Left forelimb (tissue), 1 donor: ENCODE results near the gene PFKFB3.
"Not testable (repeated sequence)": the region's sequence is repeated elsewhere in the genome, so short reads cannot be mapped to it uniquely, and the experiment has no call there.

Experiments
- DNase-seq: peaks from one replicate; pipeline ENCODE4 v3.0.0-alpha.2; 2018; ENCODE audit warnings: low spot score

Gene PFKFB3

DNA sequence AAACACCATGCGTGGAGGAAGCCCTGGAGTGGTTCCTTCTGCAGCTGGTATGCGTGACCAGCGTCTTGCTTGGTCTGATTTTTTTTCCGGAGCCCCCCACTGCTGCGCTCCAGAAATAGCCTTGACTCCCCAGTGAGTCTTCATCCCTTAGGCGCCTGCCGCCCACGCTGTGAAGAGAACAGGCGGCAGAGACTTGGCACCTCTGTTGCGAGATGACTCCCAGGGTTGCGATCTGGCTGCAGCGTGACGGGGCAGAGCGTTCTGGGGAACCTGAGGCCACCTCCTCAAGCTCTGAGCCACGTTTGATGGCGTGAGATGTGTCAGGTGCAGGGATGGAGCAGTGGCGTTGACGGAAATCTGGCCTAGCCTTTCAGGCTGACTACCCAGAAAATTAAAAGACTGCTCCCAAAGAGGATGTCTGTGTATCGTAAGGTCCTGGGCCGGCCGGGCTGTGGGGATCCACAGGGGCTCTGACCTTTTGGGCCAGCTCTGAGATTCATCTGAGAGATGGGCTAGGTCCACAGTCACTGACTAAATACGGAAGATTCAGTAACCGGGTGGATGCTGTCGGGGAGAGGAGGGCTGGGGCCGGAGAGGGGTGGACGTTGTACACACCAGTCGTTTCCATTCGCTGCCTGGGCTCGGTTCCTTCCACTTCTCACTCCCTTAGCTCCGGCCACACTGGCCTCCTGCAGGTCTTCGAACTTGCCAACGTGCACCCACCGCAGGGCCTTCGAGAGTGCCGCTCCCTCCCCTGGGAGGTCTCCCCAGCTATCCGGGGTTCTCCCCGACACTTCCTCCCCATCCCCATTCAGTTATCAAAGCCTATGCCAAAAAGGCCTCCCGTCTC is 33.8 kb downstream of the PFKFB3 start:
- no peak for DNase-seq

DNA sequence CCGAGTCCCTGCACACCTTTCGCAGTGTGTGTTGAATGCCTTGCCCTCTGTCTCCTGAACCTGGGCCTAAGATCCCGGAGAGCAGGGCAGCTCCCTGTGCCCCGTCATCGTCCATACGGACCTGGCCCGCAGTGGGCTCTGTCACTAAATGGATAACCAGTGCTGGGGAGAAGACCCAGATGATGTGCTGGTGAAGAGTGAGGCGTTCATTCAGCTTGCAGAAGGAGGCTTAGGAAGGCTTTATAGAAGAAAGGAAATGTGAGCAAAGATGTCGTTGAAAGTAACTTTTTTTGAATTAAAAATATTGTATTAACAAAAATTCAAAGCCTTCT is 34.4 kb downstream of the PFKFB3 start:
- DNase-seq = no peak

DNA sequence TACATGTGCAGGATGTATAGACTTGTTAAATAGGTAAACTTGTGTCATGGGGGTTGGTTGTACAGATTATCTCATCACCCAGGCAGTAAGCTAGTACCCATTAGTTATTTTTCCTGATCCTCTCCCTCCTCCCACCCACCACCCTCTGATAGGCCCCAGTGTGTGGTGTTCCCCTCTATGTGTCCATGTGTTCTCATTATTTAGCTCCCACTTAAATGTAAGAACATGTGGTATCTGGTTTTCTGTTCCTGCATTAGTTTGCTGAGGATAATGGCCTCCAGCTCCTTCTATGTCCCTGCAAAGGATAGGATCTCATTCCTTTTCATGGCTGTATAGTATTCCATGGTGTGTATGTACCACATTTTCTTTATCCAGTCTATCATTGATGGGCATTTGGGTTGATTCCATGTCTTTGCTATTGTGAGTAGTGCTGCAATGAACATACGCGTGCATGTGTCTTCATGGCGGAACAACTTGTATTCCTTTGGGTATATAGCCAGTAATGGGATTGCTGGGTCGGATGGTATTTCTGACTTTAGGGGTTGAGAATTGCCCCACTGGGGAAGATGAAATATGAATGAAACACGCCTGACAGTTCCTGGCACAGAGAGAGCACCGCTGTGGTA is 36.0 kb downstream of the PFKFB3 start:
- DNase-seq = not testable (repeated sequence)

DNA sequence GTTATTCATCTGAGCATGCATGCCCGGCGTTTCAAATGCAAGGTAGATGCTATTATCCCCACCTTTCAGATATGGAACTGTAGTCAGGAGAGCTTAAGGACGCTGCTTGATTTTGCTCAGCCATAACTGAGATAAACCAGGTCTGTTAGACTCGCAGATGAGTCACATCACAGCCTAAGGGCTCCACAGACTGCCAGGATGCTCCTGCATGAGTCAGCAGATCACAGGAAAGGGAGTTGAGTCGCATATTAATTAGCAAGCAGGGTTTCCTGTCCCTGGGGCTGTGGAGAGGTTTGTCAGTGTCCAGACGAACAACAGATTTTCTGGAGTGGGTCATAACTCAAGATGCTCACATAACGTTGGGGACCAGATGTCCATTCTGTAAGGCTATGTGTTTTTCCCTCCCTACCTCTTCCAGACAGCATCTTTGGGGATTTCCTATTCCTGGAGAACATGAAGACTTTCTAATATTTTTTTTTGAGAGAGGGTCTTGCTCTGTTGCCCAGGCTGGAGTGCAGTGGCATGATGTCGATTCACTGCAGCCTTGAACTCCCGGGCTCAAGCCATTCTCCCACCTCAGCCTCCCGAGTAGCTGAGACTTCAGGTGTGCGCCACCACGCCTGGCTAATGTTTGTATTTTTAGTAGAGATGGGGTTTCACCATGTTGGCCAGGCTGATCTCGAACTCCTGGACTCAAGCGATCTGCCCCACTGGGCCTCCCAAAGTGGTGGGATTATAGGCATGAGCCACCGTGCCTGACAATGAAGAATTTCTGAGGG is 36.7 kb downstream of the PFKFB3 start:
- no peak for DNase-seq

DNA sequence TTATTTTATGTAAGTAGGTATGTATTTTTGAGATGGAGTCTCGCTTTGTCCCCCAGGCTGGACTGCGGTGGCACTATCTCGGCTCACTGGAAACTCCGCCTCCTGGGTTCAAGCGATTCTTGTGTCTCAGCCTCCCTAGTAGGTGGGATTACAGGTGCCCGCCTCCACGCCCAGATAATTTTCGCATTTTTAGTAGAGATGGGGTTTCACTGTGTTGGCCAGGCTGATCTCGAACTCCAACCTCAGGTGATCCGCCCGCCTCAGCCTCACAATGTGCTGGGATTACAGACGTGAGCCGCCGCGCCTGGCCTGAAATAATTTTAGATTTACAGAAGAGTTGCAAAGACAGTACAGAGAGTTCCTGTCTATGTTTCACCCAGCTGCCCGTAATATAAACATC is 37.5 kb downstream of the PFKFB3 start:
- DNase-seq = no peak

DNA sequence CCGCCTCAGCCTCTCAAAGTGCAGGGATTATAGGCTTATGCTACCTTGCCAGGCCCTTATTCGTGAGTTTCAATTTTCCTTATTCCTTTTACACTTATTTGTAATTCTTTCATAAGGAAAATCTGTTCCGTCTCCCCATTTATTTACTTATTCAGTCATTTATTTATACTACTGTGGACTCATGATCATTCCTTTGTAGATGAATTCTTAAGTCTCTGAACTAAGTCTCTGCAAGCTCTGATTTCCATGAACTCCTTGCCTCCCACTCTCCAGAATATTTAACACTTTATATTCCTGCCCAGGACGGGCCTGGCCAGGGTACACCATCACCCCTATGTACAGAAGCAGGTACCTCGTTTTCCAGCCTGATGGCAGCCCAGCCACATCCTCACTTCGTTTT is 39.4 kb downstream of the PFKFB3 start:
- DNase-seq = no peak

DNA sequence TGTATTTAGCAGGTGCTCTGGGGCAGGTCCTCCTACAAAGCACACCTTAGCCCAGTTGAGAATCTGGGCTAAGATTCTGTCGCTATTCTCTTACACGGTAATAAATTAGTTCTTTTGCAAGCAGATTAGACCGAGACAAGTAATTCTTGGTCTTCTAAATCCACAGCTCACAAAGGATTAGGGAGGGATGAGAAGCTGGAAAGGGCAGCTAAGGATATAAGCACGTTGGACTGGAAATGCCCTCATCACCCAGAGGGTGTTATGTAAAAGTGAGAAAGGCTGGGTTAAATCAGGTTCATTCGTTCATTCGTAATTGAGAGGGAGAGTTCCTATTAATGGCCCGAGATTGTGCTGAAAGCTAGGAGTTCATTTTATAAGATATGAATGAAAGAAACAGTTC is 41.8 kb downstream of the PFKFB3 start:
- no peak for DNase-seq

DNA sequence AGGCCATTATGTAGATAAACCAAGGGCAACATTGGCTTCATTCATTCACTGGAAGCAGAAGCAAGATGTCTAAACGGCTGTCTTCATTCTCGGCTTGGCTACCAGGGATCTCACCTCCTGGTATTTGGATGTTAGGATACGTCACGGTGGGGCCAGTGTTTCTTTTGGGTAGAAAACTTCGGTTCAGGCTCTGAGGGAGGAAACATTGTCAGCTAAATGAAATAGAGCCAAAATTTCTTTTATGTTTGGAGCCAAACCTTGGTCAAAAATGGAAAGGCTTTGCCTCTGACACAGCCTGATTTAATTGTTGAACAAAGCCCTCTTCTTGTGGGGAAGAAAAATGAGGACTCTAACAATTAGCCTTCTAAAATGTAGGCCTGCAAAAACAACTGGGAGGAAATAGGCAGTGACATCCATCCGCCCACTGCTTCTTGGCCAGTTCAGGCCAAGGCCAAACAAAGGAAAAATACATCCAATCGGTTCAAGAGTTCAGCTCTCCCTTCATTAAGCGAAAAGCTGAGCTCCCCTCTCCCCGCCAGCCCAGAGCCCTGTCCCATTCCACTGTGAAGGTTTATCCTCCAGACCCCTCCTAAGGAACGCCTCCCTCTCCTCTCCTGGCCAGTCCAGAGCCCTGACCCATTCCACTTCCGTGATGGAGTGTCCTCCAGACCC is 44.4 kb downstream of the PFKFB3 start:
- no peak for DNase-seq

DNA sequence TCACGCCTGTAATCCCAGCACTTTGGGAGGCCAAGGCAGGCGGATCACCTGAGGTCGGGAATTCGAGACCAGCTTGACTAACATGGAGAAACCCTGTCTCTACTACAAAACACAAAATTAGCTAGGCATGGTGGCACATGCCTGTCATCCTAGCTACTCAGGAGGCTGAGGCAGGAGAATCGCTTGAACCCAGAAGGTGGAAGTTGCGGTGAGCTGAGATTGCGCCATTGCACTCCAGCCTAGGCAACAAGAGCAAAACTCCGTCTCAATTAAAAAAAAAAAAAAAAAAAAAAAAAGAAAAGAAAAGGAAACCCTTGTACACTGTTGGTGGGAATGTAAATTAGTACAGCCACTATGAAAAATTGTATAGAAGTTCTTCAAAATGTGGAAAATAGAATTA is 46.2 kb downstream of the PFKFB3 start:
- not testable (repeated sequence) for DNase-seq

DNA sequence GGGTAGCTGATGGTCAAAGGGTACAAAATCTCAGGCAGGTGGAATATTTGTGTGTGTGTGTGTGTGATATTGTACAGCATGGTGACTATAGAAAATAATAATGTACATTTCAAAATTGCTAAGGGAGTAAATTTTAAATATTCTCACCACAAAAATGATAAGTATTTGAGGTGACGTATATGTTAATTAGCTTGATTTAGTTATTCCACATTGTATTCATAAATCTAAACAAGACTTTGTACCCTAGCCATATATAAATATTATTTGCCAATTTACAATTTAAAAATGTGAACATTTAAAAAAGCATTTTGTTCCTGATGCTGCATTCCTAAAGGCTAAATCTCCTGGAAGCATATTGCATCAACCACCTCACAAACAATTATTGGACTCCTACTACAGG is 47.0 kb downstream of the PFKFB3 start:
- DNase-seq = no peak

DNA sequence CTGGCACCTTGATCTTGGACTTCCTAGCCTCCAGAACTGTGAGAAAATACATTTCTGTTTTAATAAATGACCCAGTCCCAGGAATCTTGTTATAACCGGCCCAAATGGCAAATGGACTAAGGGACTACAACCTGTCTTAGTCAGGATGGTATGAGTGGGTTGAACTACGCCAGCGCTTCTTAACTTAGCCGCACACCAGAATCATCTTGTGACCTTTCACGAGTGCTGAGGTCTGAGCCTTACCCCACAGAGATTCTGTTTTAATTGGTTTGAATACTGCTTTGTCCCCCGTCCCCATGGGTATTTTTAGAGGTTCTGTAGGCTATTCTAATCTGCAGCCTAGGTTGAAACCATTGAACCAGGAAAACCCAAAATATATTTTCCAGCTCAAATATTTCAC is 48.0 kb downstream of the PFKFB3 start:
- DNase-seq = no peak

DNA sequence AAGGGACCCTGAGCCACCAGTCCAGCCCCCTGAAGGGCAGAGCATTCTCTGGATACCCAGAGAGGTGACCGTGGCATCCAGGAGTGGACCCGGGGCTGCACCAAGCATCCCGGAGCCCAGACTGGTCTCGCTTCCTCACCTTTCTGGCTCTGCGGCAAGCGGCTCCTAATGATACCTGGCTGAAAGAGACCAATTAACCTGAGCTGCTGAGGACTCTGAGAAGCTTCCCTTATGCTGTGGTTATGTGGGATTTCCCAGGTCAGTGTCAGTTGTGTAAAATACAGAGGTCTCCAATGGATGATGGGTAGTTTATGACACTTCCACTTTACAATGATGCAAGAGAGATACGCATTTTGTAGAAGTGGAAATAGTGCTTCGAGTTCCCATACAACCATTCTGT is 51.5 kb downstream of the PFKFB3 start:
- DNase-seq = no peak

DNA sequence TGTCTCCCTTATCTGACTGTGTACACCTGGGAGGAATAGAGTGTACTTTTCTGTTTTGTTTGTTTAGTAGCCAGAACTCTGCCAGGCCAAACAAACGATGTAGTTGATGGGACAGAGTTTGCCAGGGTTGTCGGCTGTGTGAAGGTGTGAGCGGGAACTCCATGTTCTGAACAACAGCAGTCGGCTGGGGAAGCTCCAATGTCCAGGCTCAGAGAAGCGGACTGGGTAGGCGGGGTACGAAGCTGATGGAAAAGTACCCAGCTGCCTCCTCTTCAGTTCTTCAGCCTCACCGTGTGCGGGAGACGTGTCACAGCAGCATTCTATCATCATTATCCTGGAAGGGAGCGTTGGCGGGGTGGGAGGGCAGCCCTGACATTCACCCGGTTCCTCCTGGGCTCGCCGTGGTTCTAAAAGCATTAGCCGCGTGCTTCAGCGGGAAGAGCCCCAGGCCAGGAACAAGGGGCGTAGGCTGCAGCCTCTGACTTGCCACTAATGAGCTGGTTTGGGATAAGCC is 52.9 kb downstream of the PFKFB3 start:
- DNase-seq = no peak

DNA sequence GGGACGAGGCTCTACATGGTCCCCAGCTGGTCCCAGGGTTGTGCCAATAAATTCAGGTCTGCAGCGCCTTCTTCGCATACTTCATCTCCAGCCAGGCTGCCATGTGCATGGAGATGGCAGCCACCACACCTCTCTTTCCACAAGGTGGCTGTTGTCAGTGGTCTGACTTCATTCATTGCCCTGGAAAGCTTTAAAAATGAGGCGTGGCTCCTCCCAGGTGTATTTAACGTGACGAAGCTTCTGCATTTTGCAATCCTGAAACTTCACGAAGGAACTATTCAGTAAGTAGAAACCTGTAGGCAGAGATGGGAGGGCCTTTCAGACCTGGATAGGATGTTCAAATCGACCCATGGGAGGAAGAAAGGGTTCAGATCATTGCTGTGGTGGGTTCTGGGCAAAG is 53.7 kb downstream of the PFKFB3 start:
- no peak for DNase-seq

DNA sequence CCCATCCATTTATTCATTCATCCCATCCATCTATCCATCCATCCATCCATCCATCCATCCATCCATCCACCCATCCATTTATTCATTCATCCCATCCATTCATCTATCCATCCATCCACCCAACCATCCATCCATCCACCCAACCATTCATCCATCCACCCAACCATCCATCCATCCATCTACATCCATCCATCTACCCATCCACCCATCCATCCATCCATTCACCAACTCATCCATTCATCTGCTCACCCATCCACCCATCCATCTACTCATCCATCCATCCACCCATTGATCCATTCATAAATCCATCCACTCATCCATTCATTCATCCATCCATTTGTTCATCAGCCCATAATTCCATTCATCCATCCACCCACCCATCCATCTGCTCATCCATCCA is 56.4 kb downstream of the PFKFB3 start:
- DNase-seq = no peak

DNA sequence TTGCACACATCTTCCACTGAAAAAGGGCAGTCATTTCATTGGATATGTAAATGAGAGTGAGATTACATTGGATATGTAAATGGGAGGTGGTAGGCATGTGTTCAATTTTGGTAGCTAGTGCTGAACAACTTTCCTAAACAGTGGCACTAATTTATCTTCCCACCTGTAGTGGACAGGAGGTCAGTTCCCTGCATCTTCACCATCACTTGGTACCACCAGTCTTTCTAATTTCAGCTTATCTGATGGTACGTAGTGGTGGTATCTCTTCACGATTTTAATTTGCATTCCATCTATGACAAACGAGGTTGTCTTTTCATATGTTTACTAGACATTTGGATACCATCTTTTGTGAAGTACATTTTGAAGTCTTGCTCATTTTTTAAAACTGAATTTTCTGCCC is 58.1 kb downstream of the PFKFB3 start:
- DNase-seq = no peak

DNA sequence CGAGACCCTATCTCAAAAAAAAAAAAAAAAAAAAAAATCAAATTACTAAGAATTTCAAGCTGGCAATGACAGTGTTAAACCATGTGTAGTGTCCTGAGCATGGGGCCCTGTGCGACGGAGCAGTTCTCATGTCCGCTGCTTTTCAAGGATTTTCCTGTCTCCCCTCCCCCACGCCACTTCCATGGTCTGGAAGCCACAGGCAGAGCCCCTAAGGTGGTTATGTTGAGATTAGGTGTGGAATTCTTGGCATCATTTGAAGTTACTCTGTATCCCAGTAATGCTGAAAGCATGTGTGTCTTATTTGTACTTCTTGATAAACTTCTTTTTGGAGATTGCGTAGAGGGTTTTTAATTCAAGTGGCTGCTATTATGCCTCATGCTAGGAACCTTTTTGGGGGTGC is 65.2 kb downstream of the PFKFB3 start:
- DNase-seq = no peak

DNA sequence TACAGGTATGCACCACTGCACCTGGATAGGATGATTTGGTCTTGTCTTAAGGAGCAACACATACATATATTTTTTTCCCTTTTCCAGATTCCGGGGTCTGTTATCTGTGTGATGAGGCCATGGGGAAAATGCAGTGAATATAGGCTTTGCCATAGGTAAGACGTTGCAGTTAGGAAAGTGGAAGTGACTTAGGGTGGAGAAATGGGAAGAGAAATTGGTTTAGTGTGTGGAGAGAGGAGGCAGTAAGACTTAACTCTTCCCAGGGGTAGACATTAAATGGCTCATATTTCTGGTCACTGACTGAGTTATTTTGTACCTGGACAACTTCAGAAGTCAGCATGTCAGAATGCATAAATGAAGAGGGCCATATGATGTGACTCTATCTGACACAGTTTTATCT is 66.7 kb downstream of the PFKFB3 start:
- DNase-seq = no peak

DNA sequence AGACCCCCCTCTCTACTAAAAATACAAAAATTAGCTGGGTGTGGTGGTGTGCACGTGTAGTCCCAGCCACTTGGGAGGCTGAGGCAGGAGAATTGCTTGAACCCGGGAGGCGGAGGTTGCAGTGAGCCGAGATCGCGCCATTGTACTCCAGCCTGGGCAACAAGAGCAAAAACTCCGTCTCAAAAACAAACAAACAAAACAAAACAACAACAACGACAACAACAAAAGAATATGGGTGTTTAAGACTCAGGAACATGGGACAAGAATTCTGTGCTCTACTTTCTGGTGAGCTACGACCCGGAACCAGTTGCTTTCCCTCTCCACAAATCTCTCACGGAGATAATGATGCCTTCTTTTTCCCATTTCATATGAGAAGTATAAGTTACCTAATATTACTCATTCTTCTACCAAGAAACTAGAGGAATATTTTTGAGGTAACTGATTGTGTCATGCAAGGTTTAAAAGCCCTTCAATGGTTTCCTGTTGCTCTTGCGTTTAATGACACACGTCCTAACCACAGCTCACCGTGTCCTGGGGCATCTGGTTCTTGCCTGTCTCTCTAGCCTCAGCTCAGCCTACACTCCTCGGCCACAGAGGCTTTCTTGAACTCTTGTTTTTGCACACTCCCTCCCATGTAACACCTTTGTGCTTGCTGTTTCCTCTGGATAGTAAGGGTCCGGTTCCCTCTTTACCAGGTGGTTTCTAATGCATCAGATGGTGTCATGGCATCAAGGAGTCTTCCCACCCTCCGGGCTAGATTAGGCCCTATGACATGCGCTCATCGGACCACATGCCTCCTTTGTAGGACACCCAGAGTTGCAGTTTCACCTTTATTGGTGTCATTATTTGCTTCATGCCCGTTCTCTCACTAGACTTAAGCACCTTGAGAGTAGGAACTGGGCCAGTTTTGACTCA is 67.5 kb downstream of the PFKFB3 start:
- no peak for DNase-seq

DNA sequence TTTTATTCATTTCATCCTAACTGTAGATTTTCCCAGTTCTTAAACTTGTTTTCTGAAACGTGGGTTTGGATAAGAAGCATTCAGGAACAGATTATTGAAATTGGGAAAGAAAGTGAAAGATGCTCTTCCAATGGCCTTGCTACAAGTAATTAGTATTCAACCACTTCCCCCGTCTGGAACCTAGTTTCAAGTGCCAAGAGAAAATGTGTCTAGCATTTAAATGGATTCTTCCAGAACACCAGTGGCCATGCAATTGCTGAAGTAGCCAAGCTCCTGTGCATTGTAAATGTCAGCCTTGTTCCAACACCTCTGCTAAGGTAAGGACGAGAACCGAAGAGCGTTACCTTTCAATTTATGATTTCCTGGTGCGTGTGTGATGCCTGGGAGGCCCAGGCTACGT is 68.2 kb downstream of the PFKFB3 start:
- no peak for DNase-seq

DNA sequence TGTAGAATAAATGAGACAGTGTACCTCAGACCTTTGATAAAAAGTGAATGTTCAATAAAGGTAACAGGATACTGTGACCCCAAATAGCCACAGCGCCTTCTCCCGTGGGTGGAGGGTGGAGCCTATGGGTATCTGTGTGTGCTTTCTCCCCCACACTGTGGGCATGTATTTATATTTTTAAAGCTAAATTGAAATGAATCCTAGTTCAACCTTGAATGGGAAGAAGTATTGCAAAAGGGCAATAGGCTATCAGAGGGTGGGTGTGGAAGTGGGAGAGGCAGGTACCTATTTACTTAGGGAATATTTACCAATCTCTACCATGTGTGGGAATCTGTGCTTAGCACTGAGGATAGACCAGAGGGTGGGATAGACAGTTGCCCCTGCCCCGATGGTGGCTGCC is 68.9 kb downstream of the PFKFB3 start:
- no peak for DNase-seq
